Stimulated activated CD4-positive, alpha-beta T cell treated with anti-CD3 and anti-CD28 coated beads, Interleukin-2, amount 100 ng/mL, for 4 hours (primary cell): Measurements from ENCODE around the gene CIZ1.

Experiments used
- DNase-seq: peaks from one replicate; pipeline ENCODE4 v3.0.0-alpha.2; 2020; ENCODE audit warnings: low read depth

CIZ1 gene

DNA sequence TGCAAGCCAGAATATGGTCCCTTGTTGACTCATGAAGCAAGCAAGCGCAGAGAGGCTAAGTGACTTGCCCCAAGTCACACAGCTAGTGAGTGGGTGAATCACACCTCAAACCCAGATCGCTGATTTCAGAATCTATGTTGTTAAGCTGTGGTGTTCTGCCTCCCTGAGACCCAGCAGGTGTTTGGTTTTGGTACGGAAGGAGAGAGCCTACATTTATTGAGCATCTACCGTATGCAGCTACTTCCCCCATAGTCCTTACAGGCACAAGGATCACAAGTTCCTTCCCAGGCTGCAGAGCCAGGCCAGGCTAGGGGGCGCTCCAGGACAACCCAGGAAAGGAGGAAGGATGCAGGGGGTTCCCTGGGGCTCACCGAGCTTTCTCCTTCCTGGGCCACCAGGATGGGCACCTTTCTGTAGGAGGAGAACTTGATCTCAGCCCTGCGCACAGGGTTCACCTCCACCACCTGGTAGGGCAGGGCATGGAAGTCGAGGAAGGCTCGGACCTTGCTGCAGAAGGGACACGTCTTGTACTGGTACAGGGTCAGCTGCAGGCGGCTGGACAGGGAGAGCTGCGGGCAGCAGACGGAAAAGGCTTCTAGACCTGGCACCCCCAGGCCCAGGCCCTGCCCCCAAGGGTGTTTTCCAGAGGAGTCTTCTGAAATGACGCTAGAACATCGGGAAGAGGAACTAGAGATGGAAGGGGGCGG is 66.3 kb downstream of the CIZ1 start:
- no peak for DNase-seq

GRCh38 chr9:128124451-128124850 is 66.9 kb downstream of the CIZ1 start:
- DNase-seq, result no peak

DNA sequence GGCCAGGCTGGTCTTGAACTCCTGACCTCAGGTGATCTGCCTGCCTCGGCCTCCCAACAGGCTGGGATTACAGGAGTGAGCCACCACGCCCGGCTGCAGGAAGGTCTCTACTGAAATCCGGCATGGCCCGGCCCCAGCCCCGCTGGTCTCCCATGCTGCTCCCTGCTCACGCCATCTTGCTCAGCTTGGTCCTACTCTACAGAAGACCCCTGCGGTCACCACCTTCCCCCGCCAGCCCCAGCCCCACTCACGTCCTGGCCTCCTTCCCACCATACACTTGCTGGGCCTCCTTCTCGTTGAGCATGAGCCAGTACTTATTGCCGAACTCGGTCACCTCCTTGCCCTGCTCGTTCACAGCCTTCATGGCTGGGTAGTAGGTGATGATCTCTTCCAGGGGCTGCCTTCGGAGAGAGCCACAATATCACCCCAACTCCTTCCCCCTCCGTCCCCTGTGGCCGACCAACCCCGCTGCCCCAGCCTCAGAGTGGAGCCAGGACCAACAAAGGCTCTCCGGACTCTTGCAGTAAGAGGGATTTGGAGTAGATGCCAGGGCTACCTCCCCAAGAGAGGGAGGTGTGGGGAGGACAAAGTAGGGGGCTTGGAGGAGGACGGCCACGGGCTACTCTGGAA is 67.8 kb downstream of the CIZ1 start:
- DNase-seq, result no peak

GRCh38 chr9:128122809-128123175 is 68.6 kb downstream of the CIZ1 start:
- DNase-seq, result no peak

- DNase-seq, result no peak
Observed at GRCh38 chr9:128121924-128122808, 69.2 kb downstream of the CIZ1 start.

- no peak for DNase-seq
Observed at GRCh38 chr9:128121466-128121810, 69.9 kb downstream of the CIZ1 start.

GRCh38 chr9:128120741-128121465 is 70.5 kb downstream of the CIZ1 start:
- no peak for DNase-seq

- DNase-seq, result no peak
Observed at GRCh38 chr9:128120061-128120740, 71.2 kb downstream of the CIZ1 start.

DNA sequence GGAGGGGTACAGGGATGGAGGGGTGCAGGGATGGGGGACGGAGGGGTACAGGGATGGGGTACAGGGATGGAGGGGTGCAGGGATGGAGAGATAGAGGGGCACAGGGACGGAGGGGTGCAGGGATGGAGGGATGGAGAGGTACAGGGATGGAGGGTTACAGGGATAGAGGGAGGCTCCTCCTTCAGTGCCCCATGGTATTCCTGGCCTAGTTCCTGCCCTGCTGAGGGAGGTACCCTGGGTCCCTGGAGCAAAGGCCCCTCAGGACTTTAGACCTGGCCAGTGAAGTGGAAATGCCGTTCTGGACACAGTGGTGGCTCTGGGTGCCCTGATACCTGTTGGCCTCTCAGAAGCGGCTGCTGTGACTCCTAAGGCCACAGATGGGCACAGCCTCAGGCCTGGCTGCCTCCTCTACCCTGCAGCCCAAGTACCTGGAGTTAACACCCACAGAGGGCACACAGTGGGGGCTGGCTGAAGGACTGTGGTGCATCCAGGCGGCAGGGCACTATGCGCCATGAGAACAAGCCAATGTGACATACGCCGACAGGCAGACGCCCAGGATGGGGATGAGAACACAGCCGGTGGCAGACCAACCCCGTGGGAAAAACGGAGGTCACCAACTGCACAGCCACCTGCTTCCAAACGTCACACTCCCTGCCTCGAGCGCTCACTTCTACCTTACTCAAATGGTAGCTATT is 72.3 kb downstream of the CIZ1 start:
- no peak for DNase-seq

DNA sequence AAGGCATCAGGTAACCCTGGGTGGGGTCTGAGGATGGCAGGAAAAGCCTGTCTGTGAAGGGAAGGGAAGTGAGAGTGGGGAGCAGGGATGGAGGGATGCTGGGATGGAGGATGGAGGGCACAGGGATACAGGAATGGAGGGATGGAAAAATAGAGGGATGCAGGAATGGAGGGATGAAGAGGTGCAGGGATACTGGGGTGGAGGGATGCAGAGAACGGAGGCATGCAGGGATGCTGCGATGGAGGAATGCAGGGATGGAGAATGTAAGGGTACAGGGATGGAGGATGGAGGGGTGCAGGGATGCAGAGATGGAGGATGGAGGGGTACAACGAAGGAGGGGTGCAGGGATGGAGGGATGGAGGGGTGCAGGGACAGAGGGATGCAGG is 72.9 kb downstream of the CIZ1 start:
- no peak for DNase-seq

GRCh38 chr9:128117613-128118471 is 73.5 kb downstream of the CIZ1 start:
- peak; percentile 93 for DNase-seq

DNA sequence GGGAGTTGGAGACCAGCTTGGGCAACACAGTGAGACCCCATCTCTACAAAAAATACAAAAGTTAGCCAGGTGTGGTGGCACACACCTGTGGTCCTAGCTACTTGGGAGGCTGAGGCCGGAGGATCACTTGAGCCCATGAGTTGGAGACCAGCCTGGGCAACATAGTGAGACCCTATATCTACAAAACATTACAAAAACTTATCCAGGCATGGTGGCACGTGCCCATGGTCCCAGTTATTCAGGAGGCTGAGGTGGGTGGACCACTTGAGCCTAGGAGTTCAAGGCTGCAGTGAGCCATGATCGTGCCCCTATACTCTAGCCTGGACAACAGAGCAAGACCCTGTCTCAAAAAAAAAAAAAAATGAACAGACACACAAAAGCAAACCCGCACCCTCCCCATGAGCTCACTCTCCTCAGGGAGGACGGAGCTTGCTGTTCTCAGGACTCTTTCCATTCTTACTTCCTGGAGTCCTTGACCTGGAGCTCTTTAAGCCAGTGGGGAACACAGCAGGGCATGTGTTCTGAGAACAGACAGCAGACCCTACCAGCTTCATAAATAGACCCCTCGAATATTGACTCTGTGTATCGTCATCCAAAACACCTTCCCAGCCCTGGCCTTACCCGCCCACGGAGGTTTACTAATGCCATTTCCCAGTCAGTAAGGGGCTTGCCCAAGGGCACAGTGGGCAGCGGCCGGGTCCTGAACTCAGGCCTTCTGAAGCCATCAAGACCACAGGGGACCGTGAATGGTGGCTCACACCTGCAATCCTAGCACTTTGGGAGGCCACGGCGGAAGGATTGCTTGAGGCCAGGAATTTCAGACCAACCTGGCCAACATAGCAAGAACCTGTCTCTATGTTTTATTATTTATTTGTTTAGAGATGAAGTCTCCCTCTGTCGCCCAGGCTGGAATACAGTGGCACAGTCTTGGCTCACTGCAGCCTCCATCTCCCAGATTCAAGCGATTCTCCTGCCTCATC is 75.0 kb downstream of the CIZ1 start:
- DNase-seq, result no peak
